H1 (cell line): ENCODE results near the gene CREB3L4. TPM values are rescaled to one million over a fixed set of nuclear protein-coding genes. Genes with fewer than 3 reads are reported as not detected.

Experiments
- CTCF ChIA-PET: fragments of 300-600 bp; sonication (Branson Sonifier 250); formaldehyde crosslinking; loops from one replicate; lab custom pipeline; 2021; ENCODE audit not compliant: partially characterized antibody; lab: Charles Lee
- POLR2A ChIA-PET: fragments of 300-600 bp; sonication (Branson Sonifier 250); formaldehyde crosslinking; loops from one replicate; lab custom pipeline; 2021; ENCODE audit warnings: inconsistent platforms; ENCODE audit not compliant: partially characterized antibody; lab: Charles Lee
- DNase-seq, 2 experiments: peaks; one replicate each; pipeline versions ENCODE4 v3.0.0 to v3.0.0-alpha.2; 2010 to 2022; ENCODE audit warnings: low spot score in 2 of 2, low read depth in 1 of 2, mixed read lengths in 1 of 2
- FAIRE-seq: peaks from 2 replicates; lab custom pipeline; 2011; peaks lifted over from hg19 to GRCh38; lab: Jason Lieb, UNC
- H2AFZ ChIP-seq: 2 replicates; pipeline ENCODE4 v1.8.1; 2012; ENCODE audit warnings: low read length, inconsistent platforms
- H2AK5ac ChIP-seq: 2 replicates; pipeline ENCODE4 v1.6.1; 2013; ENCODE audit warnings: low read depth, low read length
- H2BK120ac ChIP-seq: replicated peaks from 2 replicates; pipeline ENCODE3; 2013; ENCODE audit warnings: low read depth, low read length, inconsistent platforms
- H2BK12ac ChIP-seq: 2 replicates; pipeline ENCODE4 v1.6.1; 2013; ENCODE audit warnings: low read depth, low read length
- H2BK15ac ChIP-seq: 2 replicates; pipeline ENCODE4 v1.6.1; 2013; ENCODE audit warnings: low read length
- H2BK20ac ChIP-seq: 2 replicates; pipeline ENCODE4 v1.6.1; 2013; ENCODE audit warnings: low read length
- H2BK5ac ChIP-seq: 2 replicates; pipeline ENCODE4 v1.6.1; 2013; ENCODE audit warnings: low read depth, low read length
- H3K14ac ChIP-seq: 2 replicates; pipeline ENCODE4 v1.6.1; 2013; ENCODE audit warnings: inconsistent platforms; ENCODE audit not compliant: insufficient read length
- H3K18ac ChIP-seq: 2 replicates; pipeline ENCODE4 v1.6.1; 2013; ENCODE audit warnings: low read length; ENCODE audit errors: extremely low read depth
- H3K23ac ChIP-seq: 2 replicates; pipeline ENCODE4 v1.6.1; 2013; ENCODE audit warnings: inconsistent platforms; ENCODE audit not compliant: insufficient read length
- H3K23me2 ChIP-seq: 2 replicates; pipeline ENCODE4 v1.6.1; 2013; ENCODE audit warnings: low read depth, low read length
- H3K27ac ChIP-seq: 2 replicates; pipeline ENCODE4 v1.6.1; 2011; ENCODE audit warnings: low read depth, low read length, inconsistent platforms
- H3K27me3 ChIP-seq, 4 experiments: replicated peaks in 1 of 4; 1 replicate in 1 of 4; 2 replicates in 3 of 4; pipeline versions ENCODE4 v1.6.1 to v1.8.1; 2011 to 2013; ENCODE audit warnings: low read length in 3 of 4, mild to moderate bottlenecking in 3 of 4, inconsistent platforms in 2 of 4, mixed read lengths in 2 of 4, moderate library complexity in 1 of 4; ENCODE audit not compliant: control insufficient read depth in 3 of 4, insufficient read depth in 3 of 4; ENCODE audit errors: extremely low read depth in 1 of 4
- H3K36me3 ChIP-seq, 4 experiments: 2 replicates each; pipeline versions ENCODE4 v1.6.1 to v1.8.1; 2011 to 2013; ENCODE audit warnings: mild to moderate bottlenecking in 4 of 4, low read length in 3 of 4, moderate library complexity in 2 of 4, control low read depth in 1 of 4, inconsistent platforms in 1 of 4; ENCODE audit not compliant: insufficient read depth in 4 of 4, control insufficient read depth in 2 of 4
- H3K4ac ChIP-seq: replicated peaks from 2 replicates; pipeline ENCODE3; 2013; ENCODE audit warnings: low read length, low read depth, mixed read lengths, inconsistent platforms; ENCODE audit not compliant: insufficient read length
- H3K4me1 ChIP-seq, 4 experiments: replicated peaks in 1 of 4; 1 replicate in 1 of 4; 2 replicates in 3 of 4; pipeline versions ENCODE4 v1.6.1 to v1.8.1; 2011 to 2013; ENCODE audit warnings: low read length in 3 of 4, inconsistent platforms in 2 of 4, mixed read lengths in 1 of 4; ENCODE audit not compliant: insufficient read depth in 4 of 4, control insufficient read depth in 3 of 4
- H3K4me2 ChIP-seq, 2 experiments: 2 replicates each; pipeline versions ENCODE4 v1.6.1 to v1.8.1; 2011 to 2013; ENCODE audit warnings: low read depth in 2 of 2, low read length in 2 of 2, control low read depth in 1 of 2, inconsistent platforms in 1 of 2, mild to moderate bottlenecking in 1 of 2; ENCODE audit not compliant: insufficient read depth in 1 of 2
- H3K4me3 ChIP-seq, 4 experiments: fragments of 200-600, 300-600 bp in 1 of 4; sonication (generic), shearing (Covaris generic), sonication (Bioruptor Twin) in 1 of 4; 2 replicates each; pipeline versions ENCODE4 v1.5.1 to v1.8.1; 2011 to 2016; ENCODE audit warnings: low read length in 4 of 4, low read depth in 3 of 4, control low read depth in 2 of 4, inconsistent platforms in 2 of 4, mild to moderate bottlenecking in 2 of 4, mixed read lengths in 1 of 4, moderate library complexity in 1 of 4; ENCODE audit not compliant: insufficient read depth in 2 of 4; ENCODE audit errors: extremely low read depth in 1 of 4
- H3K56ac ChIP-seq: replicated peaks from 2 replicates; pipeline ENCODE3; 2013; ENCODE audit warnings: low read depth, mild to moderate bottlenecking, mixed read lengths, low read length, inconsistent platforms; ENCODE audit not compliant: insufficient read length
- H3K79me1 ChIP-seq: 2 replicates; pipeline ENCODE4 v1.6.1; 2013; ENCODE audit warnings: low read depth, low read length, control low read depth
- H3K79me2 ChIP-seq, 2 experiments: 2 replicates each; pipeline versions ENCODE4 v1.6.1 to v1.8.1; 2012 to 2013; ENCODE audit warnings: low read length in 2 of 2, mild to moderate bottlenecking in 2 of 2, inconsistent platforms in 1 of 2; ENCODE audit not compliant: insufficient read depth in 2 of 2, control insufficient read depth in 1 of 2
- H3K9ac ChIP-seq, 4 experiments: replicated peaks in 1 of 4; 1 replicate in 1 of 4; 2 replicates in 3 of 4; pipeline versions ENCODE4 v1.6.1 to v1.8.1; 2011 to 2013; ENCODE audit warnings: low read depth in 3 of 4, low read length in 3 of 4, control low read depth in 2 of 4, mild to moderate bottlenecking in 2 of 4, moderate library complexity in 2 of 4, inconsistent platforms in 1 of 4; ENCODE audit errors: extremely low read depth in 1 of 4
- H3K9me3 ChIP-seq, 2 experiments: 2 replicates each; pipeline versions ENCODE4 v1.6.1 to v1.8.1; 2012 to 2013; ENCODE audit warnings: mild to moderate bottlenecking in 2 of 2, moderate library complexity in 2 of 2, control low read depth in 1 of 2, inconsistent platforms in 1 of 2, low read depth in 1 of 2, low read length in 1 of 2, mixed read lengths in 1 of 2; ENCODE audit not compliant: insufficient read depth in 2 of 2
- H4K20me1 ChIP-seq, 2 experiments: replicated peaks in 1 of 2; 2 replicates each; pipeline versions ENCODE3 to v1.8.1; 2011 to 2013; ENCODE audit warnings: inconsistent platforms in 2 of 2, low read length in 2 of 2, mild to moderate bottlenecking in 1 of 2; ENCODE audit not compliant: insufficient read depth in 2 of 2, control insufficient read depth in 1 of 2
- H4K5ac ChIP-seq: 2 replicates; pipeline ENCODE4 v1.6.1; 2013; ENCODE audit warnings: low read length, low read depth, mixed read lengths, inconsistent platforms; ENCODE audit not compliant: insufficient read length
- H4K8ac ChIP-seq: 2 replicates; pipeline ENCODE4 v1.8.0; 2013; ENCODE audit warnings: mild to moderate bottlenecking, moderate library complexity, low read length, inconsistent platforms; ENCODE audit not compliant: insufficient read depth; ENCODE audit errors: extremely low read depth
- H4K91ac ChIP-seq: replicated peaks from 2 replicates; pipeline ENCODE3; 2013; ENCODE audit warnings: low read length, mixed read lengths, inconsistent platforms; ENCODE audit not compliant: insufficient read length
- ASH2L ChIP-seq: fragments of 200-600, 300-600 bp; sonication (generic); IDR thresholded peaks from one replicate; pipeline ENCODE4 v1.7.1; 2017; ENCODE audit warnings: low read length
- CTBP2 ChIP-seq: IDR thresholded peaks from 2 replicates; pipeline ENCODE4 v1.7.0; 2011; ENCODE audit warnings: borderline replicate concordance, mild to moderate bottlenecking, moderate library complexity, mixed read lengths, low read length; ENCODE audit not compliant: insufficient read depth, insufficient read length
- EZH2 ChIP-seq: fragments of 200-600 bp; sonication (generic); IDR thresholded peaks from 2 replicates; pipeline ENCODE4 v1.7.1; 2012; ENCODE audit warnings: low read depth, mild to moderate bottlenecking, moderate library complexity, low read length, inconsistent platforms; ENCODE audit not compliant: severe bottlenecking
- HDAC6 ChIP-seq: IDR thresholded peaks from one replicate; pipeline ENCODE4 v1.7.1; 2012; ENCODE audit warnings: low read depth, mild to moderate bottlenecking, inconsistent platforms, low read length, moderate library complexity
- POLR2AphosphoS5 ChIP-seq: IDR thresholded peaks from 2 replicates; pipeline ENCODE4 v1.6.1; 2011; ENCODE audit warnings: low read depth, low read length
- POU5F1 ChIP-seq: IDR thresholded peaks from 2 replicates; pipeline ENCODE4 v1.6.1; 2011; ENCODE audit warnings: low read depth, mild to moderate bottlenecking, low read length, moderate library complexity
- RBBP5 ChIP-seq: IDR thresholded peaks from 2 replicates; pipeline ENCODE4 v1.7.1; 2012; ENCODE audit warnings: low read depth, mild to moderate bottlenecking, inconsistent platforms, low read length, moderate library complexity, borderline replicate concordance
- RFX5 ChIP-seq: IDR thresholded peaks from 2 replicates; pipeline ENCODE4 v1.6.1; 2011; ENCODE audit warnings: low read depth, low read length, improper control_type of control experiment, borderline replicate concordance
- RNF2 ChIP-seq: fragments of 200-900, 300-1000 bp; sonication (generic); IDR thresholded peaks from 2 replicates; pipeline ENCODE4 v1.7.1; 2016; ENCODE audit warnings: borderline replicate concordance, low read depth, mild to moderate bottlenecking, antibody characterized with exemption, low read length; ENCODE audit not compliant: poor library complexity, severe bottlenecking; ENCODE audit errors: missing control alignments
- SP1 ChIP-seq: IDR thresholded peaks from 2 replicates; pipeline ENCODE4 v1.6.1; 2011; ENCODE audit warnings: low read depth, low read length
- SUZ12 ChIP-seq: fragments of 200-600 bp; sonication (generic); IDR thresholded peaks from 2 replicates; pipeline ENCODE4 v1.6.1; 2012; ENCODE audit warnings: mild to moderate bottlenecking, inconsistent platforms, low read length, moderate library complexity, mixed read lengths
- TAF1 ChIP-seq: IDR thresholded peaks from 2 replicates; pipeline ENCODE4 v1.6.1; 2011; ENCODE audit warnings: mild to moderate bottlenecking, low read depth, low read length
- ZNF274 ChIP-seq: IDR thresholded peaks from 2 replicates; pipeline ENCODE4 v1.7.0; 2012; ENCODE audit warnings: low read length, borderline replicate concordance; ENCODE audit errors: extremely low read depth
- WGBS, 2 experiments: shearing (Covaris generic) in 1 of 2; methylation state at CpG; one replicate each; pipeline versions ENCODE4 v1.1.6 to v1.1.7; 2013 to 2015; ENCODE audit warnings: low lambda C conversion rate in 2 of 2, mixed read lengths in 2 of 2, inconsistent platforms in 1 of 2, low coverage in 1 of 2, missing lambda C conversion rate in 1 of 2; ENCODE audit not compliant: insufficient replicate concordance in 2 of 2, insufficient coverage in 1 of 2, insufficient read length in 1 of 2; ENCODE audit errors: extremely low coverage in 1 of 2, missing lambda C conversion rate in 1 of 2; 5-methylcytosine and 5-hydroxymethylcytosine counted together
- polyA plus RNA-seq, 7 experiments: library from polyadenylated mRNA; depleted of rRNA in 3 of 7; stranded (reverse) in 5 of 7; unstranded in 2 of 7; fragments of >200 nt in 5 of 7; fragments of 200-250 nt in 2 of 7; gene quantifications; 1 replicate in 5 of 7; 2 replicates in 1 of 7; 4 replicates in 1 of 7; pipeline versions ENCODE4 v1.2.1 to v1.2.3, GENCODE V29; 2011 to 2013; ENCODE audit warnings: missing spikeins in 2 of 7, mixed read lengths in 2 of 7
- total RNA-seq: library from RNA; stranded (reverse); fragmentation: NEBNext Ultra II Directional; extraction: Animal tissue kit (Norgen Biotek cat#: 25700); gene quantifications from 2 replicates; pipeline ENCODE4 v1.2.1, GENCODE V29; 2021
- TF ChIP-seq, protein P1 (sequence below): IDR thresholded peaks from 2 replicates; pipeline ENCODE4 v1.6.1; 2012; ENCODE audit warnings: inconsistent platforms

CREB3L4 gene
- total and polyA plus RNA-seq, 2 of the 8 experiments (the other 6 are each of a cell fraction or from before 2014, with no cell fraction given), result 34.4 to 54.0 TPM

DNA sequence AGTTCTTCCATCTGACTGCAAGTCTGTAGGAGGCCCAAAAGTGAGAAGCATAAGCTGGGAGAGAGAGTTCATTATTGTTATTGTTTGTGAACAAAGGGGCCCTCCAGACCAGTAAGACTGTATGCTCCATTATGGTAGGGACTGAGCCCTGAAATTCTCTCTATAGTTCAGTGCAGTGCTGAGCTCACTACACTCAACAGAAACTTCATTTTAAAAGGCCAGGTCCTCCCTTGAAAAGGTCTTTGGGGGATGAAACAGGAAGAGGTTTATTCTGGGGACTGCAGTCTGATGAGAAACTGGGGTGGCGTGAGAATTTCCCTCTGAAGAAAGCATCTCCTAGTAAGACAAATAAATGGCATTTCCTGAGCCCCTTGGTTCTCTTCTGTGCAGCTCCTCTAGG is 39.5 kb upstream of the CREB3L4 start:
- no peak overlapping the region for H3K4ac ChIP-seq
- H3K4me1 ChIP-seq, result peaks cover 0 to 2% (median 0%) of the 10 kb centered on the region in 4 experiments; a peak in 1 of 7 replicates
- H3K18ac ChIP-seq, result no peak overlapping the region
- no peaks in the 10 kb centered on the region for H3K27me3 ChIP-seq
- H4K8ac ChIP-seq, result no peak overlapping the region
- H3K4me2 ChIP-seq, result no peak overlapping the region
- no peak overlapping the region for H3K14ac ChIP-seq
- no peaks in the 10 kb centered on the region for H3K79me1 ChIP-seq
- no peak overlapping the region for H2BK120ac ChIP-seq
- H2AFZ ChIP-seq, result no peak overlapping the region
- no peak overlapping the region for H3K4me3 ChIP-seq
- peaks cover 0 to 5% of the 10 kb centered on the region in 2 experiments for H4K20me1 ChIP-seq
- DNase-seq, result no peak
- no peak overlapping the region for H4K91ac ChIP-seq
- peaks cover 9% of the 10 kb centered on the region for H3K23me2 ChIP-seq
- no peak overlapping the region for H3K9ac ChIP-seq
- ChIA-PET POLR2A (interaction anchor here (0.7 to 5.1 kb wide), 12 partner anchors 9 to 92 kb away, joined by 3 to 60 read pairs (median 4); partner anchors contain the start of genes CRTC2, DENND4B and SLC39A1), CTCF (interaction anchor here (0.6 to 2.8 kb wide), 8 partner anchors 8 to 107 kb away, joined by 3 to 10 read pairs (median 3); partner anchors contain the start of genes JTB and RAB13)
- peaks cover 0 to 14% (median 10%) of the 10 kb centered on the region in 4 experiments for H3K36me3 ChIP-seq
- FAIRE-seq, result no peak
- no peak overlapping the region for H2BK12ac ChIP-seq
- H2BK5ac ChIP-seq, result no peak overlapping the region
- H2BK20ac ChIP-seq, result no peak overlapping the region
- no peak overlapping the region for H3K27ac ChIP-seq
- no peak overlapping the region for H3K56ac ChIP-seq
- H2BK15ac ChIP-seq, result no peak overlapping the region
- 100% methylated on average over 1 of the region's 1 CpG; no CpG with 5 or more reads in 1 of the 2 experiments for WGBS, 2 experiments
- H3K23ac ChIP-seq, result no peak overlapping the region
- H3K79me2 ChIP-seq, result no peaks in the 10 kb centered on the region
- no peak overlapping the region for H4K5ac ChIP-seq
- no peaks in the 10 kb centered on the region for H3K9me3 ChIP-seq
- no peak overlapping the region for H2AK5ac ChIP-seq
- no peak for TF ChIP-seq EZH2
- TF ChIP-seq CTBP2, result no peak
- no peak for TF ChIP-seq ASH2L
- no peak for TF ChIP-seq ZNF274
- no peak for TF ChIP-seq RFX5
- no peak for TF ChIP-seq HDAC6
- TF ChIP-seq SP1, result no peak
- TF ChIP-seq SUZ12, result no peak
- TF ChIP-seq POLR2AphosphoS5, result no peak
- no peak for TF ChIP-seq POU5F1
- TF ChIP-seq RBBP5, result no peak
- TF ChIP-seq, protein P1, sequence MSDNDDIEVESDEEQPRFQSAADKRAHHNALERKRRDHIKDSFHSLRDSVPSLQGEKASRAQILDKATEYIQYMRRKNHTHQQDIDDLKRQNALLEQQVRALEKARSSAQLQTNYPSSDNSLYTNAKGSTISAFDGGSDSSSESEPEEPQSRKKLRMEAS, result no peak
- TF ChIP-seq RNF2, result no peak
- TF ChIP-seq TAF1, result no peak
